Stimulated activated CD8-positive, alpha-beta memory T cell treated with anti-CD3 and anti-CD28 coated beads, Interleukin-15, amount 100 ng/mL, for 4 hours (primary cell): ENCODE results near the gene RCAN1.

Source experiments
- DNase-seq, 2 donors: peaks; one replicate each; pipeline ENCODE4 v3.0.0-alpha.2; 2020; ENCODE audit warnings: low read depth in 2 of 2

The RCAN1 gene

DNA sequence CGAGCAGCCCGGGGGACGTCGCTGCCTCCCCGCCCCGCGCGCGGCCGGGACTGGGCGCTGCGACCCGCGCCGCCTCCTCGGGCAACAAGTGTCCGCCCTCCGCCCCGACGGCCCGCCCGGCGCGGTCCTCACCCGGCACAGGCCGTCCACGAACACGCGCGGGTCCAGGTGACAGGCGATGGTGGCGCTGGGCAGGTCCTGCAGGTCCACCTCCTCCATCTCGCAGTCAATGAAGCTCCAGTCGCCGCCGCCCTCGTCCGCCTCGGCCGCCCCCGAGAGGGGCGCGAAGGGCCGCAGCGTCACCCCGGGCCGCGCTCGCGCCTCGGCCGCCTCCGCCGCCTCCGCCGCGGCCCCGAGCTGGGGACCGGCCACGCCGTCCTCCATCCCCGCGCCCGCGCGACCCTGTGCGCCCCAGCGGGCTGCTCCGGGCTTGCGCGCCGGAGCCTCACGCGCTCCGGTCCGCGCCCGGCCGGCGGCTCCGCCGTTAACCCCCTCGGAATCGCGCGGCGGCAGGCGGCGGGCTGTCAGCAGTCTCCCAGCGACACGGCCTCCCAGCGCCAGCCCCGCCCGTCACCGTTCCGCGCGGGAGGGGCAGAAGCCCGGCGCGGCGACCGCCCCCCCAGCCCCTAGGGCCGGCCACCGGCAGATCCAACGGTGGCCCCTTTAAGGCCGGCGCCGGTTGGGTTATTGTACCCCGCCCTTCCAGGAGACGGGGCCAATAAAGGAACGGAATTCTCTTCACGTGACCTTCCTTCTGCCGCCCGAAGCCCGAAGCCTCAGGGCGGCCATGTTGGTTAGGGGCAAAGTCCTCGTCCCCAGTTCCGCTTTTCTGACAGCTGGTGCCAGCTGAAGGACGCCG is at the start of gene RCAN1:
TSS of gene RCAN1 (minus strand) at position 486 of the 859 bp plus-strand sequence. CDS start at position 384, 102 bp downstream.
- DNase-seq = peak; percentile 73 to 80

DNA sequence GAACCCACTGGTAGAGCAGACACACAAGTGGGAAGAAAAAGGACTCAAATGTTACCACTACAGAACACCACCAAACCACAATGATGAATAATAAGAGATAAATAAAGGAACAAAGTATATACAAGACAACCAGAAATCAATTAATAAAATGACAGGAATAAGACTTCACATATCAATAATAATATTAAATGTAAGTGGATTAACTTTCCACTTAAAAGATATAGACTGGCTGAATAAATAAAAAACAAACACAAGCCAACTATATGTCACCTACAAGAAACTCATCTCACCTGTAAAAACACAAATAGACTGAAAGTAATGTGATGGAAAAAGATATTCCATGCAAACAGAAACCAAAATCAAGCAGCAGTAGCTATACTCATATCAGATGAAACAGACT is 46.9 kb upstream of the RCAN1 start:
- DNase-seq = no peak

- no peak for DNase-seq
Measured at GRCh38 chr21:34653522-34653921, 38.6 kb upstream of the RCAN1 start.

DNA sequence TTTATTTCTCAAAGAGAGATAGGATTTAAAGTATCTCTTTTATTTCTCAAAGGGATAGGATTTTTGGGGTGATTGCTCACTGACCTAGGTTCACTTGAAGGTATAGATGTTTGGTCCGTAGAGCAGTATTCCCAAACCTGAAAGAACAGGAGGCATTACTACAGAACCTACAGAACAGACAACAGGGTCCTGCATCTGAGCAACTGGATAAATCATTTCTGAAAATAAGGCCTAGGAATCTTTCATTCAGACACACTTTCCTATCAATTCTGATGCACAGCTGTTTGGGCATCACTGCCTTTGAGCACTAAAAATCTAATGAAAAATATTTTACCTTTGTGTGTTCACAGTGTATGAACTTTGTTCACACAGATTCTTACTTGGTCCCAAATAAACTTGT is 36.7 kb upstream of the RCAN1 start:
- no peak for DNase-seq

DNA sequence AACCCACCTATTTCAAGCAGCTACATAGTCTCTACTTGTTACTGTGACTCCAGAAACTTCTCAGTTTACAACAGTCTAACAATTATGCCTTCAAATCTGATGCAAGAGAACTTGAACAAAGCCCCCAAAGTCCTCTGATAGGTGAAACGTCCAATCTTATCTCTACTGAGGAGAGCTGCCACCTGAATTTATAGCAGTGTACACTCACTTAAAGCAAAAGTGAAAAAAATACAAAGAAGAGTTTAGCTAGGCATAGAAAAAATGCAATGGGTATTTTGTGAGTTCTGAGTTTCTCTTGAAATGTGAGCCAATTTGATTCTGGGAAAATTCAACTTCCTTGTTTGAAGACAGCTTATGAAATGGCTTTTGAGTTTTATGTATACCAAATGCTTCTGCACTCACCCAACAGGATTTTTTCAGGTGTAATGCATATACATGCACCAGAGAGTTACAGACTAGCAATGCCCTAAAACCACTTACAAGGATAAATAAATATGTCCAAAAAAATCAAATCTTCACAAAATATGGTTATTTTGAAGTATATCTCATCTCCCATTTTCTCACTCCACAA is 36.0 kb upstream of the RCAN1 start:
- no peak for DNase-seq

DNA sequence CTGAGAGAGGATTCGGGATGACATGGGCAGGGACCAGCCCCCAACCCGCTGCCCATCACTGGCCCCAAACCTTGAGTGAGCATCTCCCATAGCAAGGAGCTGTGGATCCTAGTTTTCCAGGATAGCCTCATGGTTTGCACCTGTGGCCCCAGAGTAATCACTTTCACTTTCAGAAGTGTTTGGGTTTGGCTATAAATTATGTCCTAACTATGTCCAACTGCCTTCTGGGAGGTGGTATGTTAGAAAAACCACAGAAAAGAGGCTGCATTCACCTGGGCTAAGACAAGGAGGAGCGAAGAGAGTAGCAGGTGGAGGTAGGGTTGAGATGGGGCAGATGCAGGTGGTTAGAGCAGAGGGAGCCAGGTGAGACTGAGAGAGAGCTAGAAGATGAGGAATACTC is 34.5 kb upstream of the RCAN1 start:
- no peak for DNase-seq

- no peak for DNase-seq
Measured at GRCh38 chr21:34648739-34649297, 33.9 kb upstream of the RCAN1 start.

- DNase-seq = no peak
Measured at GRCh38 chr21:34647555-34647954, 32.6 kb upstream of the RCAN1 start.

GRCh38 chr21:34644825-34645224 is 29.9 kb upstream of the RCAN1 start:
- DNase-seq = no peak

GRCh38 chr21:34642211-34643075 is 27.5 kb upstream of the RCAN1 start:
- DNase-seq = no peak

DNA sequence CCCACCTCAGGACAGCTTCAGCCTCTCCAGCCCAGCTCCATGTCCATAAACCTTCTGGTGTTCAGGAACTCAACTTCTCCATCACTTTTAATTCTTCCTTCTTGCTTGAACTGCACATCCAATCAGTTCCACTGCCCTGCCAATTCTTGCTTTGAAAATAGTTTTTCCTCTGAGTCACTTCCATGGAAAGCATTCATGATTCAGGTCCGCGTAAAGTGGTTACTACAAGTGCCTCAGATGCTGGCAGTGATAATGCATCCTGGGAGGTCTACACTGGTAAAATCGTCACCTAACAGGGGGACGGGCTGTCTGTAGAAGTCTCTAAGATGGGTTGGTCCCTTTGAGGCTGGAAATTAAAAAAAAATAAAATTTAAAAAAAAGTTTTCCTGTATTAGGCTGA is 25.9 kb upstream of the RCAN1 start:
- DNase-seq = no peak

GRCh38 chr21:34639882-34640788 is 25.2 kb upstream of the RCAN1 start:
- peak in 1 of 2 donors; percentile 11 for DNase-seq

DNA sequence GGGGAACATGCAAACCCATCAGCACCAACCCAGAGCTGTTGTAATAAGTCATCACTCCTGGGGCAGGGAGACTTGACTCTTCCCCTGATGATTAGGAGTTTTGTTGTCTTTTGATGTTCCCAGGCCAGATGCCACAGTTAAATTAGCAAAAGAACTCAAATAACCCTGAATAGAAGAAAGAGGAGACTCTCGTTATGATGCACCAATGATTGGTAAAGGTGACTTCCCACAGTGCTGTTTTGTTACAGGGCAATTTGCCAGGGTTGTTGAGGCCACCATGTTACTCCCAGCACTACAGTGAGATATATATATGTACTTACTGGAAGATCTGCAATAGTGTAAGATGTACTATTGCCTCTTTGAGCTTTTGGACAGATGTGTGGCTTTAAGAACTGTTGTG is 24.3 kb upstream of the RCAN1 start:
- no peak for DNase-seq

DNA sequence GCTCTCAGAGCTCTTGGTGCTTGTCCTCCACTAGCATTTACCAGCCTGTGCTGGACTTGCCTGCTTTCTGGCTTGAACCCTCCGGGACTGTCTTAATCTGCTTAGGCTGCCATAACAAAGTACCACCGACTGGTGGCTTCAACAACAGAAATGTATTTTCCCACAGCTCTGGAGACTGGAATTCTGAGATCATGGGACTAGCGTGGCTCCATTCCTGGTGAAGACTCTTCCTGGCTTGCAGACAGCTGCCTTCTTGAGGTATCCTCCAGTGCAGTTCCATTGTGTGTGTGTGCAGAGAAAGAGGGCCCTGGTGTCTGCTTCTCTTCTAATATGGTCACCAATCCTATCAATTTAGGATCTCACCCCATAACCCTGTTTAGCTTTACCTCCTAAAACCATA is 22.0 kb upstream of the RCAN1 start:
- DNase-seq = no peak

DNA sequence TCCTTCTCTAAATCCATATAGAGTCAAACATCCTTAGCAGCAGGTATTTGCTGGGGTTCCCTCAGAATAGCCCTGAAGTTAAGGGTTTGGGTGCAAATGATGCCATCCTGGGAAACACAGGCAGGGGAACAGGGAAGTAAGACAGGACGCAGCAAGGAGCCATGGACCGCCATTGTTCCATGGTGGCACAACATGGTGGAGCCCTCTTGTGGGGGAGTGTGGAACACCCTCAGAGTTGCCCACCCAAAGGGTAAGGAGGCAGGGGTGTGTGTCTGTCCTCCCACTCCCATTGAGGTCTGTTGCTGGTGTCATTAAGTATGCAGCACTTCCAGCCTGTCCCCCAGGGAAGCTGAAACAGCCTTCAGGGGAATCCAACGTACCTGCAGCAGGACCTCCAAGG is 20.4 kb upstream of the RCAN1 start:
- DNase-seq = no peak

- no peak for DNase-seq
Measured at GRCh38 chr21:34632498-34632897, 17.6 kb upstream of the RCAN1 start.

DNA sequence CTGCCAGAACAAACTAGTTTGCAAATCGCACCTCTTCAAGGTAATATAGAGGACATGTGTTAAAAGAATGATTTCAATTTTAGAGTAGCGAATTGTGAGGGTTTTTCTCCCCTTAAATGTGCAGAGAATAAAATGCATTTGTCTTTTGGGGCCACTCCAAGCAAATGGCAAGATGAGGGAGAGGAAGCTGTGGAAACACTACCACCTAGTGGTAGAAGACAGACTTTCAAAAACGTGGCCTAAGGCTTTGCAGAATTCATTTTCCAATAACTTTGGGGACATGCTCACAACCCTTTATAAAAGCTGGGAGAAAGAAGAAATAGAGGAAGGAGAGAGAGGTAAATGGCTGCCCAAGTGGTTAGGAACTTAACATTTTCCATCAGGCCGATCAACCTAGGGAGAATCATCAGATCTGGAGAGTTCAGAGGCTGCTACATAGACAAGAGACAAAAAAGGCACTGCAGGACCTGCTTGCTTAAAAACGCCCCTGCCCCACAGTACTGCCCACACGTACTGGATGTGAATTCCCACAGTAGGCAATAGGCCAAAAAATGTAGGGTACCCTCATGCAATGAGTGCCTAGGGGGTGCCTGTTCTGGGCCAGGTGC is 15.7 kb upstream of the RCAN1 start:
- no peak for DNase-seq

DNA sequence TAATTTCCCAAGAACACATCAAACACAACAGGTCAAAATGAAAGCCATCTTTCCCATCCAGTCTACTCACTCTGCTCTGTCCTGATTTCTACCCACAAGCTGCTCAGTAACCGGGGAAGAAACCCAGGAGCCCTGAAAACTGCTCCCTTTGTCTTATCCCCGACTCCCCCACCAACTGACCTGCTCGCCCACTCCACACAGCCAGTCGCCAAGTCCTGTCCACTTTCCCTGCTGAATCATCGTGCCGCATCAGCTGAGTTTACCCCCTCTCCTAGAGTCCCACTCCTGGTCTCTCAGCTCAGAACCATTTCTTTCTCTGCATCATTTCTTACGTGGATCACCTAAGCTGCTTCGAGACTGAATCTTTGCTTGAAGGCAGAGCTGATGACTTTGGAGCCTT is 11.2 kb upstream of the RCAN1 start:
- DNase-seq = no peak

DNA sequence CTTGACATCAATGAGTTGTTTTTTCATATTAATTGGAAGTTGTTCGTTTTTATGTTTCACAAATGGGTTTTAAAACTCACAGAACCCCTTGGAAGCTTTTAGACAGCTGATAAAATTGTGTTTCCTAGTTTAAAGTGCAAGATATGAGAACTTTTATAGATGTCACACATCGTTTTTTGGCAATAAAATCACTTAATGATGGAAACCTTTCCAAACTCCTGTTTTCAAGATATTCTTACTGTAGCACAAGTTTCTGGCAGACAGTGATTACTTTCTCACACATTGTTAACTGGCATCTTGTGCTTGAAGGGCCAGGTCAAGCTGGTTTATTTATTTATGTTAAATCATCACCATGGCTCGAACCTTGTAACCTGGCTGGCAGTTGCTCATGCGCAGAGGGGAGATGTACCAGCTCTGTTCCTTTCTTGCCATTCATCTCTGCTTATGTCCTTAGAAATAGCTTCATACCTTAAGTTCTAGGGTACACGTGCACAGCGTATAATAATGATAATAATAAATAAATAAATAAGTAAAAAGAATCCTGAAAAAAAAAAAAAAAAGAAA is 10.2 kb upstream of the RCAN1 start:
- DNase-seq = no peak

- no peak for DNase-seq
Measured at GRCh38 chr21:34623516-34623915, 8.6 kb upstream of the RCAN1 start.
